ENCODE measurements around the gene ESPL1.

ESPL1 gene

GRCh38 chr12:53231921-53232645, 36.0 kb upstream of the ESPL1 start, which contains the start of gene RARG:
Gene RARG, minus strand, starts transcription at chr12:53232209. Its CDS starts 4,664 bp downstream, at chr12:53227545.
- peak; percentile 24 for DNase-seq

- DNase-seq = no peak
Observed at GRCh38 chr12:53232646-53233461, 35.2 kb upstream of the ESPL1 start.

- no peak for DNase-seq
Observed at GRCh38 chr12:53233671-53234121, 34.4 kb upstream of the ESPL1 start.

- no peak for DNase-seq
Observed at GRCh38 chr12:53234271-53234914, 33.7 kb upstream of the ESPL1 start.

- no peak for DNase-seq
Observed at GRCh38 chr12:53235164-53235563, 32.9 kb upstream of the ESPL1 start.

- no peak for DNase-seq
Observed at GRCh38 chr12:53235742-53236442, 32.2 kb upstream of the ESPL1 start.

GRCh38 chr12:53236443-53237111, 31.5 kb upstream of the ESPL1 start:
- DNase-seq = no peak

- no peak for DNase-seq
Observed at GRCh38 chr12:53239643-53240258, 28.3 kb upstream of the ESPL1 start.

GRCh38 chr12:53241623-53242412, 26.3 kb upstream of the ESPL1 start:
- DNase-seq = no peak

- DNase-seq = no peak
Observed at GRCh38 chr12:53244337-53244736, 23.8 kb upstream of the ESPL1 start.

- no peak for DNase-seq
Observed at GRCh38 chr12:53245286-53245685, 22.8 kb upstream of the ESPL1 start.

GRCh38 chr12:53251477-53252348, 16.4 kb upstream of the ESPL1 start:
- DNase-seq = peak; percentile 17

GRCh38 chr12:53252349-53252916, 15.7 kb upstream of the ESPL1 start:
- no peak for DNase-seq

GRCh38 chr12:53253298-53253697, 14.8 kb upstream of the ESPL1 start:
- DNase-seq = no peak

GRCh38 chr12:53254816-53255545, 13.1 kb upstream of the ESPL1 start:
- no peak for DNase-seq

- no peak for DNase-seq
Observed at GRCh38 chr12:53255996-53256395, 12.1 kb upstream of the ESPL1 start.

GRCh38 chr12:53258541-53259539, 9.3 kb upstream of the ESPL1 start:
- no peak for DNase-seq

GRCh38 chr12:53259891-53260290, 8.2 kb upstream of the ESPL1 start:
- DNase-seq = no peak
